Thyroid gland (tissue), 4 donors: ENCODE measurements around the gene RANBP17.

ENCODE experiments used
- CTCF ChIP-seq, 6 experiments: fragments of 200-600 bp in 3 of 6; fragments of 450-650 bp in 3 of 6; sonication (generic) in 3 of 6; IDR thresholded peaks; one replicate each; pipeline ENCODE4 v1.5.1; 2016 to 2019; ENCODE audit warnings: antibody characterized with exemption in 6 of 6, mild to moderate bottlenecking in 2 of 6, inconsistent platforms in 1 of 6, moderate library complexity in 1 of 6
- POLR2A ChIP-seq, 2 donors: fragments of 450-650 bp; IDR thresholded peaks; one replicate each; pipeline ENCODE4 v1.6.1; 2017; ENCODE audit warnings: antibody characterized with exemption in 2 of 2, mild to moderate bottlenecking in 2 of 2, moderate library complexity in 1 of 2

DNA sequence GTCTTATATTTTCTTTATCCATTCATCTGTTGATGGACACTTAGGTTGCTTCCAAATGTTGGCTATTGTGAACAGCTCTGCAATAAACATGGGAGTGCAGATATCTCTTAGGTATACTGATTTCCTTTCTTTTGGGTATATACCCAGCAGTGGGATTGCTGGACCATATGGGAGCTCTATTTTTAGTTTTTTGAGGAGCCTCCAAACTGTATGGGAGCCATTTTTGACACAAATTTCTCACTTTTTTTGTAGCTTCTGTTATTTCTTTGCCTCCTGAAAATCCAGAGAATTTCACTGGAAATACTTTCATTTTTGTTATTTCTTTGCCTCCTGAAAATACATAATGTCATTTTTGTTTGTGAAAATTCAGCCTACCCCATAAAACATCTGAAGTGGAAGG lies 15.0 kb upstream of the RANBP17 start:
- no peak for TF ChIP-seq CTCF (IDR thresholded peaks at IDR 0.05)
- TF ChIP-seq POLR2A (IDR thresholded peaks at IDR 0.05), result no peak
